ENCODE measurements around the gene TRMT1.

GRCh38 chr19:13060233-13060963 lies 56.1 kb downstream of the TRMT1 start:
- no peak for TF ChIP-seq POLR2AphosphoS5 (IDR thresholded peaks at IDR 0.05)
- TF ChIP-seq, protein P1, sequence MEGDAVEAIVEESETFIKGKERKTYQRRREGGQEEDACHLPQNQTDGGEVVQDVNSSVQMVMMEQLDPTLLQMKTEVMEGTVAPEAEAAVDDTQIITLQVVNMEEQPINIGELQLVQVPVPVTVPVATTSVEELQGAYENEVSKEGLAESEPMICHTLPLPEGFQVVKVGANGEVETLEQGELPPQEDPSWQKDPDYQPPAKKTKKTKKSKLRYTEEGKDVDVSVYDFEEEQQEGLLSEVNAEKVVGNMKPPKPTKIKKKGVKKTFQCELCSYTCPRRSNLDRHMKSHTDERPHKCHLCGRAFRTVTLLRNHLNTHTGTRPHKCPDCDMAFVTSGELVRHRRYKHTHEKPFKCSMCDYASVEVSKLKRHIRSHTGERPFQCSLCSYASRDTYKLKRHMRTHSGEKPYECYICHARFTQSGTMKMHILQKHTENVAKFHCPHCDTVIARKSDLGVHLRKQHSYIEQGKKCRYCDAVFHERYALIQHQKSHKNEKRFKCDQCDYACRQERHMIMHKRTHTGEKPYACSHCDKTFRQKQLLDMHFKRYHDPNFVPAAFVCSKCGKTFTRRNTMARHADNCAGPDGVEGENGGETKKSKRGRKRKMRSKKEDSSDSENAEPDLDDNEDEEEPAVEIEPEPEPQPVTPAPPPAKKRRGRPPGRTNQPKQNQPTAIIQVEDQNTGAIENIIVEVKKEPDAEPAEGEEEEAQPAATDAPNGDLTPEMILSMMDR (IDR thresholded peaks at IDR 0.05): no peak

All from gastroesophageal sphincter (tissue), 3 donors.